Thoracic aorta (tissue), 2 donors: Measurements from ENCODE around the gene FKBP8. TPM values are rescaled to one million over a fixed set of nuclear protein-coding genes. Genes with fewer than 3 reads are reported as not detected.

Experiments
- ATAC-seq: fragments of 150-250 bp; one replicate; pipeline ENCODE4 v1.8.0; 2017; ENCODE audit warnings: low read depth; ENCODE audit not compliant: insufficient number of reproducible peaks, low FRiP score
- DNase-seq: peaks from one replicate; pipeline ENCODE4 v3.0.0-alpha.2; 2020; ENCODE audit warnings: low spot score
- H3K27ac ChIP-seq, 2 donors: fragments of 200-600 bp; sonication (generic); 1 replicate in 1 of 2; 2 replicates in 1 of 2; pipeline ENCODE4 v1.5.1; 2016; ENCODE audit warnings: mild to moderate bottlenecking in 2 of 2, moderate library complexity in 2 of 2
- H3K27me3 ChIP-seq: fragments of 200-600 bp; sonication (generic); replicated peaks from 2 replicates; pipeline ENCODE4 v1.6.0; 2016; ENCODE audit warnings: mild to moderate bottlenecking; ENCODE audit not compliant: insufficient read depth
- H3K36me3 ChIP-seq: fragments of 200-600 bp; sonication (generic); one replicate; pipeline ENCODE4 v1.5.1; 2016
- H3K4me1 ChIP-seq, 2 donors: fragments of 200-600 bp; sonication (generic); 1 replicate in 1 of 2; 2 replicates in 1 of 2; pipeline versions ENCODE4 v1.5.1 to v1.6.0; 2016; ENCODE audit warnings: low read depth in 2 of 2, mild to moderate bottlenecking in 1 of 2; ENCODE audit not compliant: control insufficient read depth in 1 of 2
- H3K4me3 ChIP-seq: fragments of 200-600 bp; sonication (generic); 2 replicates; pipeline ENCODE4 v1.5.1; 2016; ENCODE audit warnings: mild to moderate bottlenecking
- H3K9me3 ChIP-seq: fragments of 200-600 bp; sonication (generic); 2 replicates; pipeline ENCODE4 v1.5.1; 2016
- CTCF ChIP-seq: fragments of 200-600 bp; sonication (generic); IDR thresholded peaks from one replicate; pipeline ENCODE4 v1.5.1; 2019; ENCODE audit warnings: antibody characterized with exemption
- total RNA-seq, 2 donors: library from RNA; depleted of rRNA; stranded (reverse); fragments of >200 nt; gene quantifications; one replicate each; pipeline versions ENCODE4 v1.1.0 to v1.2.3, GENCODE V29; 2016

The FKBP8 gene
- total RNA-seq, 2 donors from 2014 or later: 237 to 446 TPM

DNA sequence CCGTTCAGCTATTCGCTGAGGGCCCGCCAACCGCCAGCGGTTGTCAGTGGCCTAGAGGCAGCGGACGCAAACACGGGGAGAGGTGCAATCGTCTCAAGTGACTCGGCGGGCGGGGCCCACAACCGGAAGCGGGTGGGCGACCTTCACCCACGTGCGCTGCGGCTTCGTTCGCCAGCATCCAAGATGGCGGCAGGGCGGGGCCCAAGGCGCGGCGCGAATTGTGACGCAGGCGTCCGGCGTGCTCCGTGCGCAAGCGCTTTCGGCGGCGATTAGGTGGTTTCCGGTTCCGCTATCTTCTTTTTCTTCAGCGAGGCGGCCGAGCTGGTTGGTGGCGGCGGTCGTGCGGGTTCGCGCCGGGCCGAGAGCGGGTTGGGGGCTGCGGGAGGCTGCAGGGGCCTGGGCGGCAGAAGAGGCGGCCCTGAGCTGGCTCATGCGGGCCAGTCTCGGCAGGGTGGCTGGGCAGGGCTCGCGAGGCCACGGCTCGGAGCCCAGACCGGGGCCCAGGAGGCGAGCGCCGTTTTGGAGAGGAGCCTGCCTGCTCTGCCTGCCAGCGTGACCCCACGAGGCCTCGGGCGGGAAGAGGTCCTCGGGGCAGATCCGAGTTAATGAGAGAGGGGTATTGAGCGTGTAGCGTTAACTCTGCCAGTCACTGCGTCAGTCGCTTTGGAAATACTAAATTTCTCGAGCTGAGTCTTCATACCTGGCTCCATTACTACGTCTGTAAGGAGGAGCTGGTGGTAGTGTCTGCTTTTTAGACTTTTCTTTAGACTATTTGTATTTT lies 28.4 kb upstream of the FKBP8 start, which contains the start of gene UBA52:
Gene UBA52 (plus strand): TSS at position 294 of the 781 bp plus-strand sequence. CDS start 1,444 bp downstream, outside the sequence.
- ATAC-seq (peak; percentile 87), DNase-seq (peak; percentile 93)
- H3K27ac ChIP-seq: peak within 1 kb of the TSS; percentile 89
- peaks cover 13 to 23% of the 10 kb centered on the region in 2 donors for H3K4me1 ChIP-seq
- H3K36me3 ChIP-seq: peaks cover 57% of the 10 kb centered on the region
- peak within 1 kb of the TSS; percentile 95 for H3K4me3 ChIP-seq
- no peaks in the 10 kb centered on the region for H3K9me3 ChIP-seq
- H3K27me3 ChIP-seq: no peaks in the 10 kb centered on the region
- no peak for TF ChIP-seq CTCF

DNA sequence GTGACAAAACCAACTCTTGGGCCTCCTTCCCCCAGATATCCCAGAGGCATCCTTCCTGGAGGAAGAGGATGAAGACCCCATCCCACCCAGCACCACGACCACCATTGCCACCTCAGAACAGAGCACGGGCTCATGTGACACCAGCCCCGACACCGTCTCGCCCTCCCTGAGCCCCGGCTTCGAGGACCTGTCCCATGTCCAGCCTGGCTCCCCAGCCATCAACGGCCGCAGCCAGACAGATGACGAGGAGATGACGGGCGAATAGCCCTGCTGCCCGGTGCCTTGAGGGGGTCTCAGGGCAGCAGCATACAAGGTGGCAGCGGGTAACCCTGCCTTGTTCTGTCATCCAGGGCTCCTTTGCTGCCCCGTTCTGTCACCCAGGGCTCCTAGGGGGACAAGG lies 25.0 kb upstream of the FKBP8 start:
- Histone ChIP-seq H3K36me3 (peaks cover 50% of the 10 kb centered on the region), H3K4me3 (no peak overlapping the region), H3K27ac (peak overlapping the region; percentile 50 to 53), H3K9me3 (no peaks in the 10 kb centered on the region), H3K4me1 (peaks cover 11 to 22% of the 10 kb centered on the region in 2 donors), H3K27me3 (no peaks in the 10 kb centered on the region)
- ATAC-seq (no peak), DNase-seq (no peak)
- TF ChIP-seq CTCF: no peak

GRCh38 chr19:18566953-18567352 lies 23.6 kb upstream of the FKBP8 start:
- no peak for TF ChIP-seq CTCF
- Histone ChIP-seq H3K9me3 (no peaks in the 10 kb centered on the region), H3K36me3 (peaks cover 49% of the 10 kb centered on the region), H3K4me1 (peaks cover 7 to 24% of the 10 kb centered on the region in 2 donors), H3K27ac (no peak overlapping the region), H3K27me3 (no peaks in the 10 kb centered on the region), H3K4me3 (no peak overlapping the region)
- DNase-seq (no peak), ATAC-seq (no peak)

- no peaks in the 10 kb centered on the region for H3K27me3 ChIP-seq
- peaks cover 20 to 56% of the 10 kb centered on the region in 2 donors for H3K4me1 ChIP-seq
- TF ChIP-seq CTCF: no peak
- H3K27ac ChIP-seq: peak overlapping the region; percentile 93 to 98
- peak; percentile 38 for DNase-seq
- peaks cover 29% of the 10 kb centered on the region for H3K36me3 ChIP-seq
- peak; percentile 43 for ATAC-seq
- H3K4me3 ChIP-seq: peak overlapping the region; percentile 28
- H3K9me3 ChIP-seq: no peaks in the 10 kb centered on the region
Measured at GRCh38 chr19:18562086-18562485, 18.7 kb upstream of the FKBP8 start.

DNA sequence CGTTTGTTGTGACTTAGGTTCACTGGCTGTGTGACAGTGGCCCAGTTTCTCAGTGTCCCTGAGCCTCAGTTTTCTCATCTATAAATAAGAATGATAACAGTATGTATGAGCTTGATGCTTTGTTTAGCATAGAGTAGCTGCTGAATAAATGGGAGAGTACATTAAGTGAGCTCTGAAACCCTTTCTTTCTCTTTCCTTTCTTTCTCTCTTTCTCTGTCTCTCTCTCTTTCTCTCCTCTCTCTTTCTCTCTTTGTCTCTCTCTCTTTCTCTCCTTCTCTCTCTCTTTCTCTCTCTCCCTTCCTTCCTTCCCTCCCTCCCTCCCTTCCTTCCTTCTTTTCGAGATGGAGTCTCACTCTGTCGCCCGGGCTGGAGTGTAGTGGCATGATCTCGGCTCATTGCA lies 16.3 kb upstream of the FKBP8 start:
- H3K27ac ChIP-seq: peak overlapping the region; percentile 93 to 98
- no peak for ATAC-seq
- H3K4me1 ChIP-seq: peaks cover 20 to 56% of the 10 kb centered on the region in 2 donors
- H3K9me3 ChIP-seq: no peaks in the 10 kb centered on the region
- no peaks in the 10 kb centered on the region for H3K27me3 ChIP-seq
- peaks cover 6% of the 10 kb centered on the region for H3K36me3 ChIP-seq
- no peak overlapping the region for H3K4me3 ChIP-seq
- TF ChIP-seq CTCF: no peak
- no peak for DNase-seq
